HG03354 (cell line): ENCODE measurements around the gene POU3F3.

Experiments used
- ATAC-seq: cut with Tn5 transposase; IDR thresholded peaks from one replicate; pipeline ENCODE4 v1.9.1; 2021; ENCODE audit warnings: mild to moderate bottlenecking; ENCODE audit not compliant: unreplicated experiment, poor library complexity, severe bottlenecking

The POU3F3 gene

GRCh38 chr2:104853534-104854497 is at the start of gene POU3F3:
Gene POU3F3, plus strand, starts transcription at chr2:104854115. Its CDS starts 1,396 bp downstream, at chr2:104855511.
- peak; percentile 38 for ATAC-seq

- no peak for ATAC-seq
Observed at GRCh38 chr2:104804148-104804890, 49.6 kb upstream of the POU3F3 start.

GRCh38 chr2:104812286-104812685 is 41.6 kb upstream of the POU3F3 start:
- ATAC-seq: no peak

GRCh38 chr2:104816143-104816542 is 37.8 kb upstream of the POU3F3 start:
- no peak for ATAC-seq

GRCh38 chr2:104818264-104818663 is 35.7 kb upstream of the POU3F3 start:
- no peak for ATAC-seq

GRCh38 chr2:104820126-104820525 is 33.8 kb upstream of the POU3F3 start:
- no peak for ATAC-seq

- ATAC-seq: no peak
Observed at GRCh38 chr2:104825124-104825865, 28.6 kb upstream of the POU3F3 start.

- ATAC-seq: no peak
Observed at GRCh38 chr2:104826016-104826415, 27.9 kb upstream of the POU3F3 start.

GRCh38 chr2:104831742-104832141 is 22.2 kb upstream of the POU3F3 start:
- ATAC-seq: no peak

GRCh38 chr2:104834431-104835153 is 19.3 kb upstream of the POU3F3 start:
- no peak for ATAC-seq

GRCh38 chr2:104836265-104836664 is 17.6 kb upstream of the POU3F3 start:
- no peak for ATAC-seq

- ATAC-seq: no peak
Observed at GRCh38 chr2:104836841-104837240, 17.1 kb upstream of the POU3F3 start.

- ATAC-seq: no peak
Observed at GRCh38 chr2:104840156-104840555, 13.8 kb upstream of the POU3F3 start.

- no peak for ATAC-seq
Observed at GRCh38 chr2:104840893-104841585, 12.9 kb upstream of the POU3F3 start.

GRCh38 chr2:104841744-104842143 is 12.2 kb upstream of the POU3F3 start:
- no peak for ATAC-seq

GRCh38 chr2:104844807-104845551 is 8.9 kb upstream of the POU3F3 start:
- ATAC-seq: no peak

GRCh38 chr2:104845552-104845931 is 8.4 kb upstream of the POU3F3 start:
- ATAC-seq: no peak
